ENCODE data around the gene PHAX.

GRCh38 chr5:126631920-126632319 lies 31.2 kb downstream of the PHAX start:
- no peak for TF ChIP-seq CTCF (conservative IDR thresholded peaks at IDR 0.05 in 1 of 2, IDR thresholded peaks at IDR 0.05 in 1 of 2; ENCODE audit: low read depth in 1 of 2, low read length in 2 of 2)
- TF ChIP-seq EZH2 (IDR thresholded peaks at IDR 0.05; ENCODE audit: low read length, missing control alignments) = no peak

Measured in fibroblast of lung (primary cell).